Suppressor macrophage treated with lipopolysaccharide for 1 hour (primary cell): ENCODE data around the gene BCL11A.

Source experiments
- DNase-seq, 3 donors: peaks; one replicate each; pipeline ENCODE4 v3.0.0-alpha.2; 2020 to 2022

The BCL11A gene

DNA sequence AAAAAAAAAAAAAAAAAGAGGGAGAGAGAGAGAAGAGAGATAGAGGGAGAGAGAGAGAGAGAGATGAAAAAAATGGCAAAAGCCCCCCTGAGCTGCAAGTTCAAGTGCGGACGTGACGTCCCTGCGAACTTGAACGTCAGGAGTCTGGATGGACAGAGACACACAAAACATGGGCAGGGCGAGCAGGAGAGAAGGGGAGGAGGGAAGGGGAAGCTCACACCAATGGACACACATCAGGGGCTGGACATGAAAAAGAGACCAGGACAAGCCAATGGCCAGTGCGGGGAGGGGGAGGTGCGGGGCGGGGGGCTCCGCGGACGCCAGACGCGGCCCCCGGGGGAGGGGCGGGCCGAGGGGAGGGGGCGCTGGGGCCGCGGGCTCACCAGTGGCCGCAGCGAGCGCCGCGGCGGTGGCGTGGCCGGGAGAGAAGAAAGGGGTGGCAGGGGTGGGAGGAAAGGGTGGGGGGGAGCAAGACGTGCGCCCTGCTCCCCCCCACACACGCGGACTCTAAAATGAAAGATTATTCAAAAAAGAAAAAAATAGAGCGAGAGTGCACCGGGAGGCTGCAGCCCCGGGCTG is at the start of gene BCL11A:
TSS of gene BCL11A (minus strand) at position 160 of the 579 bp plus-strand sequence. CDS start 384 bp downstream, outside the sequence.
- peak; percentile 73 to 83 (median 81) for DNase-seq

DNA sequence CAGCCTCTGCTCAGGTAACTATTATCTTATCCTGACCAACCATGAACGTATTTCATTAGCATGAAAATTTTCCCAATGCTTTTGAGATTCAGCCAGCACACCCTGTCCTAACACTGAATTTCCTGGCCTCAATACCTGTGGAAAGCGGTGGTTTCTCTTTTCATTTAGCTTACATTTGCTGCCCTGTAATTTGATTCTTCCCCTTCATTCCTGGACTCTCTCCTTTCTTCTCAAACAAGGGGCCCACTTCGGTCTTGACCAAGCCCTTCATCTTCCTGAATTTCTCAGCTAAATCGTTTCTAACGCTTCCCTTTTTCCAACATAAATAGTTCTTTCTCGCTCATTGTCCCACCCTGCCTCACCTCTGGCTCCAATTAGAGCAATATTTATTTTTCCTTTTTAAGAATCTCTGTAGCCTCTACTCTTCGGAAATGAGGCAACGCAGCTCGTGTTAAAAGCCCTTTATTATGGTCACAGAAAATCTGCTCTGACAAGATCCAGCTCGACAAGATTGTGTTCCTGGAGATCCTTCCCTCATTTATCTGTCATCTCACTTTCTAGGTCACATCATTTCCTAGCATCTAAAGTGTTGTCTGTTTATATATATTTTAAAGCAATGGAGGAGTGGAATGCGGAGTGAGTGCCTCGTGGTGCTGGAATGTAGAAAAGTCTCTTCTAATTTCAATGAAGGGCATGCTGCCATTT is 49.5 kb upstream of the BCL11A start:
- DNase-seq: no peak

DNA sequence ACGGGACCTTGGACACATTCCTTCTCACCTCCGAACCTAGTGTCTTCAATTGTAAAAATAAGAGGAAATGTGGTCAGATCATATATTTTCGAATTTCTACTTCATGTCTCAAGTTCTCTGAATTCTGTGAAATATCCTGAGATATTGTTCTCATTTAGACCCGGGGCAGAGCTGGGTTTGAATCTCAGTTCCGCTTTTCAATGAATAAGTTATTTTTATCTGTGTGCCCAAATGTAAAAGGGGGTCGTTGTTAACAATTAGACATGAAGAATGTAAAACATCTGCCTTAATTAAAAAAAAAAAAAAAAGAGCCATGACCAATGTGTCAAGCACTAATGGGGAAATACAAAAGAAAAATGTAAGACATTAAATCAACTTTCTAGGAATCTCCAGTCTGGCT is 48.9 kb upstream of the BCL11A start:
- DNase-seq: peak in 1 of 3 donors; percentile 13

DNA sequence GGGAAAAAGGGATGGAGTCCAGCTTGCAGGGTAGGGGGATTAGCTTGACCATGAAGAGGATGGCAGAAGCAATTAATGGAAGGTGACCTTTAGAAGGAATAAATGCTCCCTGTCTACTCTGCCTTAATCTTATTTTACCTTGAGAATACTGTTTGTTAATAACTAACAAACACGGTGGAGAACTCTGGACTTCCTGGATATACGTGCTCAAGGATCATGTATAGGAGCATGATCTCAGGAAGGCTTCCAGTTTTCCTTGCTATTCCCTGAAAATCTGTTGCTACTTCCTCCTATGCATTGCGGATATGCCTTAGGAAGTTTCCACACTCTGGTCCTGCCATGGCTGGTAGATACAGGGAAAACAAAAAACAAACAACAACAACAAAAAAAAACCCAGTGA is 44.8 kb upstream of the BCL11A start:
- no peak for DNase-seq

DNA sequence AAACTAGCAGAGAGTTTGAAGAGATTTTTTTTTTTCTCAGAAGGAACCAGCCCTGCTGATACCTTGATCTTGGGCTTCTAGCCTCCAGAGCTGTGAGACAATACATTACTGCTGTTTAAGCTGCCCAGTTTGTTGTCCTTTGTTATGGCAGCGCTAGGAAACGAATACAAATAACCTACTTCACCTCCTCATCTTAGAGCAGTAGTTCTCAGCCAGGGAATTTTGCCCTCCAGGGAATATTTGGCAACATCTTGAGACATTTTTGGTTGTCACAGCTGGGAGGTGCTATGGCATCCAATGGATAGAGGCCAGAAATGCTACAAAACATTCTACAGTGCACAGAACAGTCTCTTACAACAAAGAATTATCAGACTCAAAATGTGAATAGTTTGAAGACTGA is 43.9 kb upstream of the BCL11A start:
- DNase-seq: no peak

DNA sequence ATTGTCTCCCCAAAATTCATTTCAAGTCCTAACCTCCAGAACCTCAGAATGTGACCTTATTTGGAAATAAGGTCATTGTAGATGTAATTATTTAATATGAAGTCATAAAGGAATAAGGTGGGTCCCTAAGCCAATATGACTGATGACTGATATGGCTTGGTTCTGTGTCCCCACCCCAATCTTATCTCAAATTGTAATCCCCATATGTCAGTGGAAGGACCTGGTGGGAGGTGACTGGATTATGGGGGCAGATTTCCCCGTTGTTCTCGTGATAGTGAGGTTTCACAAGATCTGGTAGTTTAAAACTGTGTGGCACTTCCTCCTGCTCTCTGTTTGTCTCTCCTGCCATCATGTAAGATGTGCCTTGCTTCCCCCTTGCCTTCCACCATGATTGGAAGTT is 43.0 kb upstream of the BCL11A start:
- no peak for DNase-seq

DNA sequence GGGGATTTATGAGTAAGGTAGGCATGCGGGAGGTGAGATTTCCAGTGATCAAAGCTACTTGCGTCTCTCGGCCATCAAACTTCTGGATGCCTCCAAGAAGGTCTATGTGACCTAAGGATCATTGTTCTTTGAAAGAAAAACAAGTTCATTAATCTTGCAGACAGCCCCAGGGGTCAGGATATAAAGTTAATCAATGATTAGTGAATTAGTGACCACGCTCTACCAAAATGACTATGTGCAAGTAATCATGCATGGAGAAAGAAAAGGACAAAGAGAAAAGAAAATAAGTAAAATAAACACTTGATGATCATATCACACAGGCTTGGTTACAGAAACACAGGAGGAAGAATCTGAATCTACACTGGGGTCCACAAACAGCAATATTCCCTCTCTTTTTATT is 42.5 kb upstream of the BCL11A start:
- DNase-seq: no peak

DNA sequence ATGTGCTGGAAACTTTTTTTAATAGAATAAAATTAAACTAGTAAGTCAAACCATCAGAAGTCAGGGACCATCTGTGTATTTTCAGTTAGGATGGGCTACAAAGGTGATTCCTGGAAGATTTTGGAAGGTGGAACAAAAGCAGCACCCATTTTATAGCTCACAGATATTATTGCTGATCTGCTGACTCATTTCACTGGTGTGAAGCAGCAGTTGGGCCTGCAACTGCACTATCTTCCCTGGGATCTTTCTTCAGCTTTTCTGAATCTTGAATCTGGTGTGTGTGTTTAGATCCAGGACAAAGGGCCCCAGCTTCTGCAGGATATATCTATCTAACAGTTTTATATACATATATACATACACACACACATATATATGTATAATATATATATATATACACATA is 35.6 kb upstream of the BCL11A start:
- DNase-seq: no peak

DNA sequence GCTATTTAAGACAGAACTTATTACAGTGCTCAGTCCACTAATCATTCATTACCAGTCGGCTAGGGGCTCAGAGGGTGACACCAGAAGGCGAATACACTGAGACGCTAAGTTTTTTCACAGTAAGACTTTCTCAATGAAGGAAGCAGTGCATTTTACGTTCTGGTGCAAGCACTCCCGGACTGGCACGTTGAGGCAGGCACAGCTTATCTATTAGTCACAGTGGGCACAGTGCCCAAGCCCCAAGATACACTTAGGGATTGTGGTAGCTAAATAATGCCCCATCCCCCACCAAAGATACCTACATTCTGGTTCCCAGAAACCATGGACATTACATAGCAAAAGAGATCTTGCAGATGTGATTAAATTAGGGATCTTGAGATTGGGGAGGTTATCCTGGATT is 32.6 kb upstream of the BCL11A start:
- DNase-seq: no peak

DNA sequence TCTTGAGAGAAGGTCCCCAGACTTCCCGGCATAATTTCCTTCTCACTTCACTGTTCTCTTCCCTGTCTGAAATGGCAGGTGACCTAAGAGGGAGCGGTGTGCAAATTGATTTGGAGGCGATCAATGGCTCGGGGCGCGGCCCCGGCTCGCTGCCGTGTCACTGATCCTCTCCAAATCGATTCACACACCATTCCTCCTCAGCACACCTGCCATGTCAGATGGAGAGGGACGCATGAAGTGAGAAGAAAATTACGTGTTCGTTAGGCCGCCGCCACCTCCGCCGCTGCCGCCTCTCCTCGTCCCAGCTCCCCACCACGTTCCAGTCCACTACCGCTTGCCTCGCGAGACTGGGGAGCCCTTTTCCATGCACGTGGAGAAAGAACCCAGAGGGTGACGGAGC is 31.8 kb upstream of the BCL11A start:
- no peak for DNase-seq

DNA sequence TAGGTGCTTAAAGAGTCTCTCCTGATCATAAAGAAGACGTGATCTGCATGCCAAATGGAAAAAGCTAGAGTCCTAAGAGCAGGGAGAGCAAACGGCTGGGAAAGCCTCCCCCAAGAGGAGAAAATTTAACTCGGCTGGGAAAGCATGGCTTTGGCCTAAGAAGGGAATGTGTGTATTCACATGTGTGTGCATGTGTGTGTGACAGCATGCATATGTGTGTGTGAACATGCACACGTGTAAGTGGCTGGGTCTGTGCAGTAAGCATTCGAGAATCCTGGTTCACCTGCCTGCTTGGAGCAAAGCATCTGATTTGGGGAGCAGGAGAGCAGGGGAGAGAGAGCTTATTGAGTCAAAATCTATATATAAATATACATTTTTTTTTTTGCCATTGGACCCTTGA is 30.1 kb upstream of the BCL11A start:
- no peak for DNase-seq

DNA sequence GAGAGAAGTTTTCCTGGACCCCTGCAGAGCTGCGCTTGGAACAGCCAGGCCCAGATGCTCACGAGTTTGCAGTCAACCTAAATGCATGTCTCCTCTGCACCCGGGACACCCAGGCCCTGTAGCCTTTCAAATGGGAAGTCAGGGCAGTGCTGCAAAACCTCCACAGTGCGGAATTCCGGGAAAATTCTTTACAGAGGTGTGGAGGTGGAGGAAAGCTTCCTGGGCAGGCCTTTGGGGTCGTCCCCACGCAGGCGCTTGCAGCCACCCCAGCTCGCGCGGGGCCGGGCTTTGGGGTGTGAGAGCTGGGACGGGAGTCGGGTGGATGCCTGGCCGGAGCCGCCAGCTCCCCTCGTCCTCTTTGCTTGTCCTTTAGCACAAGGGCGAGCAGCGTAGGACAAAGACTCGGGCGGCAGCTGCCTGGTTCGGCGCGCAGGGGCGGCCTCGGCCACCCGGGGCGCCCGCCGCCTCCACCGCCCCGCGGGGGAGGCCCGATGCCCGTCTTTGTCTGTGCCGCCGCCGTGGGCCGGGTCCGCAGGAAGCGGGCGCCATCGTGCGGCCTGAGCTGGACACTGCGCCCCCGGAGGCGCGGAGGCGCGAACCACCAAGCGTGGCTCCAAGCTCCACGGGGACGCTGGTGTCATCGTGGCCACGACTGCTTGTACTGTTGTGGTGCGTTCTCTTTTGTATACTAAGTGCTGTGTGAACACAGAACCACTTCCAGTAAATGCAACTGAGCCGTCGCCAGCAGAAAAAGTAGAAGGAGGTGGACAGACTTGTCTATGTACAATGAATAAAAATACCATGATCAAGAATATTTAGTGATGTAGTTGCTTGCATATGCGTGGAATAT is 28.2 kb upstream of the BCL11A start:
- DNase-seq: peak; percentile 79 to 94 (median 90)

DNA sequence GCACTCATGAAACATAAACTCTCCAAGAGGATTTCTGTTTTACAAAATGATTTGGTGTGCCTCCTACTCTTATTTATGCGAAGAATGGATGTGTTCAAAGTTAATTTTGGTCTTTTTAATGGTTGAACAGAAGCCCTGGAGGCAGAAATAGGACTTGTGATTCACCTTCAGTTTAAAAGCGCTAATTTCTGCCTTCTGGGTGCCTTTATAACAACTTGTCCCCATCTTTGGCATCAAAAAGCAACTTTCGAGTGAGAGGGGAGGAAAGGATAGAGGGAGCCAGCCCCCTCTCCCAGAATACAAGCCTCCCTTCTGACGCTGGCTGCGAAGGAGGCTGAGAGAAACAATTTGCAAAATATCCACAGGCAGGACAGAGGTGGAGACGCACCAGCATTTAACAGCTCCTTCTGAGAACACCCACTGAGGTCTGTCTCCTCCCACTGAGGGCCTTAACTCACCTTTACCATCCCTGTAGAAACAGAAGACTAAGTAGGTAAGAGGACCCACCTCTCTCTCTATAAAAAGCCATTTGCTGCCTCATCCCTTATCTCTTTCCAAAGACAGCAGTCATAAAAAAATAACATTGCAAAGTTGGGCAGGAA is 24.3 kb upstream of the BCL11A start:
- no peak for DNase-seq

DNA sequence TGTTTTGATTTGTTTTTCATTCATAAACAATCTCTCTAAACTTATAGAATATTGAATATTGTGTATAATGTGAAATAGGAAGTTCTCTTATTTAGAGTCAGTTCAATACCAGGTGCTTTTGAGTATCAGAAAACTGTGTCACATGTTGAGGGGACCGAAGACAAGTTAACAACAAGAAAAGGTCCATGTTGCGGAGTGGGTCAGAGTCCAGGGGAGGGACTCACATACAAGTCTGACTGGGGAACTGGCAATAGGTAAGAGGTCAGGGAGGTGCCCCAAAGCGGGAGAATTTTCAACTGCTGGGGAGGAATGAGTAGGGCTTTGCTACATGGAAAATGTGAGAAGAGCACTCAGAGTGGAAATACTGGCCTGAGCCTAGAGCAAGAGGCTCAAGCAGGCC is 19.8 kb upstream of the BCL11A start:
- DNase-seq: no peak

DNA sequence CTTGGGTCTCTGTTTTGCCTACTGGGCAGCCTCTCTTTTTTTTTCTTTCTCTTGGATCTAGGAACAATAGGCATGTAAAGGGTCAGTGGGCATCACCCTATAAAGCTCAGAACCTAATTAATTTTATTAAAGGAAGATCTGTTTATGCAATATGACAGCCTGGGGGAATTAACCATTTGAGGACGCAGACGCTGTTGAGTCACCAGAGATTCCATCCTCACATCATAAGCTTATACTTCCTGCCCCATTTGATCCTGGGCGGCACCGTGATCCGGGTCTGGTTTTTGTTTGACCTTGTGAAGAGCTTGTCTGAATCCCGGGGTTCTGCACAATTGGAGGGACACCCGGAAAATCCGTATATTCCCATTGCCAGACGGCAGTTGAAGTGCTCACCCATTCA is 16.8 kb upstream of the BCL11A start:
- peak; percentile 51 to 64 (median 61) for DNase-seq

DNA sequence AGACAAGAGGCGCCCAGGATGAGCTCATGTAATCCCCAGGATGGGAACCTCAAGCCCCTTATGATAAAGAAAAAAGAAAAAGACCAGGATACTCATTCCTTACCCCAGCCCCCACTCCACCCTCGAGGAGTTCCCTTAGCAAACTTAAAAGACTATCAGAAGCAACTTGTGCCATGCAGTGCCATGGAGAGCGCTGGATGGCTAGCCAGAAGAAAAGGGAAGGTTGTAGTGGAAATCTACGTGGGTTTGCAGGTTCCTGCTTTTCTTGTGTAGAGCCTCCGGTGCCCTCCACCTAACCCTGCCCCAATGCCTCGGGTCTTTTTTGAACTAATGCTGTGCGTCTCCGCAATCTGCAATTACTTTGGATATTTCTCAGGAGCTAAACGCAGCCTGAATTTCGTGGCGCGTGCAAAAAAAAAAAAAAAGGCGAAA is 16.2 kb upstream of the BCL11A start:
- DNase-seq: peak; percentile 42 to 50 (median 44)

DNA sequence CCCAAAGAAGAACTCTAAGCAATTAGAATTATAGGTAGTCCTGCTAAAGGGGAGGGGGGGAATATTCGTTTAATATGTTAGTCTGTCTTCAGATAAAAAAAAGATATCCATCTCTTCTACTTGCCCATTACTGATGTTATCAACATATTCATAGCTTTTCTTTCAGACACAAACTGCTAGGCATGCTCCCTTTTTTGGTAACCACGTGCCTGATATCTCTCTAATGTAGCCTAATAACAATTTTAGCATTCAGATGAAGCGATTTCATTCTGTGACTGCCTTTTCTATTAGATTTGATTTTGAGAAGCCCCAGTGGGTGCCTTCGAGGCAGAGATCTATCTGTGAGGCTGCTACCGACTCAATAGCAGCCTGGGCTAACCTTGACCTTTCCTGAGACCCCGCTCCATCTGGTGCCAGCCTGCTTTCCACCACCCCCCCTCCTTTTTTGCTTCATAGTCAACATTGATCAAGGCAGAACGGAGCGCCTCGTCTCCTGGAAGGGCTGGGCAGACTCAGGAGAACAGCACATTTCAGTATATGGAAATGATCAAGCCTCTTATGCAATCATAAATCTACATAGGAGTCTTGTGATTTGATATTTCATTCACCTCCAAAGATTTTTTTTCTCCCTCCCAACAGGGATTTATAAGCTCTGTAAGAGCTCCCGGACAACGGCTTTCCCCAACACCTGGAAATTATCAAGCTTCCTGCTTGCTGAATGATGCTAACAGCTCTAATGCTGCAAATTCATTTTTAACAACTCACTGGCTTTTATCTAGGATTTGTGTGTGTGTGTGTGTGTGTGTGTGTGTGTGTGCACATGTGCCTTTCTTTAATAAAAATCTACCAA is 14.7 kb upstream of the BCL11A start:
- no peak for DNase-seq

DNA sequence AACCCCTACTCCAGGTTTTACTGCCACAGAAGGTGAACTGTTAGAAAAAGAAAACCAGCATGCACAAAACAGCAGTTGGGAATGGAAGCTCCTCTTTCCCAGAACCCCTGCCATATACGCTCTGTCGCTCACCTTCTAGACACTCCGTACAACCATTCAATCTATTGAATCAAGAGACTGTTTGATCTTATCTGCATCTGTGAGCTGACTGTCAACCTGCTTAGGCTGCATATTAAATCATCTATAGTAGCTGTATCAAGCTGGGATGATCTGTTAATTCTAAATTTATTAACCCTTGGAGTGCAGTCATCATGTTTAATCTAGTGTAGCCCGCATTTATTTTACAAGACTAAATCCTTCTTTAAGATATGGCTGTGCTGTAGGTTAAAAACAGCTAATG is 13.6 kb upstream of the BCL11A start:
- no peak for DNase-seq

DNA sequence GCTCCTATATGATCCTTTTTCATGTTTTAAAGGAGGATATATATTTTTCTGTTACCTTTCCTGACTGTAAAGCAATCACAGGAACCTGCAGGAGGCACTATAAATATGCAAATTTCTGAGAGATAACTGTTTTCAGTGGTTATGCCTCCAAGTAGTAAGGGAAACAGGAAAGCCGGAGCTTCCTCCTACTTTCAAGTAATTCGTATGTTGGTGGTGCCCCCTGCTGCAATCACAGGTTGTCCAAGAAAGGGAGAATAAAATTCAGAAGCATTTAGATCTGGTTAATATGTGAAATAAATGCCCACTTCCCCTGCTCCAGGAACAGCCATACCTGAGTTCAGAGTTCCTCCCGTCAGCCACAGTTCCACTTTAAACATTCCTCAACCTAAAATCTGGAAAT is 12.0 kb upstream of the BCL11A start:
- DNase-seq: peak; percentile 64 to 73 (median 69)

DNA sequence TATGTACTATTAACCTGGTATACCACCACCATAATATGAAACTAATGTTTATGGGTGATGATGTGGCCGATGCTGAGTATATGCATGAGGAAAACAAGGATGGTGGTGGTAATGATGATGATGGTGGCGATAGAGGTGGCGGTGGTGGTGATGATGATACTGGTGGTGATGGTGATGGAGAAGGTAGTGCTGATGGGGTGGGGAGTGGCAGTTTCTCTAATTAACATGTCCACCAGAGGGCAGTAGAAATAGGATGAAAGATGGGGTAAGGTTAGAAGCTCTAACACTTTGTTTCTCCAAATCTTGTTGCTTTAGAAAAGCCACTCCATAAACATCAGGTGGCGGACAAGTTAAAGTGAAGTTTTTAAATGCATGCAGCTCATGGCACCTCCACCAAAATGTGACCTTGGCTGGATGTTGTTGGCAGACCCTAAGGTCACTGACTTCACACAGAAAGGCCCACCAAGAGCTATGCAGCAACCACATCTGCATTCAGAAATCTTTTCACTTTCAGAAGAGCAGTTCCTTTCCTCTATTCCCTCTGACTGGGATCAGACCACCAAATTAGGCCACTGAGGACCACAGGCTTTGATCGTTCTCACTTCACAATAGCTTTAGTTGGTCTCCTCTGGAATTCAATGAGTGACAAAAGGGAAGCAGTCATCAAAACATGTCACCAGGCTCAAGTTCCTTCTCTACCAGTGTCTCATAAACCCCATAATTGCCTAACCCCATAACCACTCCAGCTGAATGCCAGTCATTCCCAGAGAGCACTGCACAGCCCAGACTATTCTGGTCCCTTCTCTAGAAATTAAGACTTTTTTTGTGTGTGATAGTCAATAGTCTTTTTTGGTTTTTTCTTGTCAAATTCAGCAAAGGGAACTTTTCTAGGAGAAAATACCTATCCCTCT is 7.5 kb upstream of the BCL11A start:
- peak; percentile 81 to 91 (median 89) for DNase-seq

DNA sequence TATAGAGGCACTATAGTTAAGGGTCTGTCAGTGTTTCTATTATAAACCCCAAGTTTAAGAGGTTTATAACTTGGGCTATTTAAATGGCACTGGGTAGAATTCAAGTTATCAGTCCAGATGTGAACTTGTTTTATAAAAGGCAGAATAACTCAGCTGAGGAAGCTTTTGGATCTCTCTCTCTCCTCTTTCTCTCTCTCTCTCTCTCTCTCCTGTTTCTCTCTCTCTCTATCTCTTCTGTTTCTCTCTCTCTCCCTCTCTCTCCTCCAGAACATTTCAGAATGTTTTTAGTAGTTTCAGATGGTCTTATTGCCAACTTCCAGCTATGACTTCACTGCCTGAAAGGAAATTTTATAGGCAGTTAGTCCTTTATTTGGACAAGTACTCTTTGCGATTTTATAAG is 6.4 kb upstream of the BCL11A start:
- no peak for DNase-seq
